ENCODE data around the gene UGP2.
"Not testable (repeated sequence)": the region's sequence is repeated elsewhere in the genome, so short reads cannot be mapped to it uniquely, and the experiment has no call there.

Gene UGP2

DNA sequence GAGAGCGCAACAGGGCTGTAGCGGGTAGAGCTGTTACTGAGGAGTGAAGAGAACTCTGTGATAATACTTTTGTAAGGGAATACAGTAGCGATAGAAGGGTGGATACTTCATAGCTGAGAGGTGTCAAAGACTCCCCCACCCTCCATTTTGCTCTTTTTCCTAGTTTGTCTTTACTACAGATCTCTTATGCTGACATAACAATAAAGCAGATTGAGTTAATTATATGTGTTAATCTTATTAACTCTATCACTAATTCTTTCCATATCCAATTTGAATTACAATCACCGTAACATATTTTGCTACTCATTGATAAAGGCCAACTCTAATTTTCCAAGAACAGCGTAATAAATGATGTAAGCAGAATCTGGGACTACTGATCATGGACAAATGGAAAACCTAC, 57.1 kb downstream of the UGP2 start:
- DNase-seq = no peak

DNA sequence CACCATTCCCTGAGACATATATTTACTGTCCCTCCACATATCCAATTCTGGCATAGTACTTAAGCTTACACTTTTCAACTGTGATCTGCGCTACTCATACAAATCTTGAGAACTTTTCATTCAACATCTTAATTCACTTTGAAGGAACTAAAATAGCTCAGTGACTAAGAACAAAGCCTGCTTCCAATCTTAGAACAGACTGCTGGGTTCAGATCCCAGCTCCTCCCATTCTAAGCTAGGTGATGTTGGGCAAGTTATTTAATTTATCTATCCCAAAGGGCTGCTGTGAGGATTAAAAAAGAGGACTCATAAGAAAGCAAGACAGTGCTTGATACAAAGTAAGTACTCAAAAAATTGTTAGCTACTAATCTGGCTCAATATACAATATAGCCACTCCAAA, 57.9 kb downstream of the UGP2 start:
- no peak for DNase-seq

DNA sequence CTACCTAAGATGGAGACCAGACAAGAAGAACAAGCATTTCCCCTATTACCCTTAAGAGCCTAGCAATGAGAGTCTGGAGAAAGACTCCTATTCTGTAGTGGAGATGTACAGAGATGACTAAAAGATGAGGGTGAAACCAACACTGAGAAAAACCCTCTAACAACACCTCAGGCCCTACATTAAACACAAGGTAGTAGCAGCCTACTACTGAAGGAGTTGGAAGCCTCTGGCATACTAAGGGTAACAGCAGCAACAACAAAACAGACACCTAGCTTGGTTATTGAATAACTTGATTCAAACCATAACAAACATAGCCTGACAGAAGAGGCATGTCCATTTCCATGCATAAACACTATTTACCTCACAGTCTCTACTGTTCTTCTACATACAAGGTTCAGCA, 60.5 kb downstream of the UGP2 start:
- no peak for DNase-seq

DNA sequence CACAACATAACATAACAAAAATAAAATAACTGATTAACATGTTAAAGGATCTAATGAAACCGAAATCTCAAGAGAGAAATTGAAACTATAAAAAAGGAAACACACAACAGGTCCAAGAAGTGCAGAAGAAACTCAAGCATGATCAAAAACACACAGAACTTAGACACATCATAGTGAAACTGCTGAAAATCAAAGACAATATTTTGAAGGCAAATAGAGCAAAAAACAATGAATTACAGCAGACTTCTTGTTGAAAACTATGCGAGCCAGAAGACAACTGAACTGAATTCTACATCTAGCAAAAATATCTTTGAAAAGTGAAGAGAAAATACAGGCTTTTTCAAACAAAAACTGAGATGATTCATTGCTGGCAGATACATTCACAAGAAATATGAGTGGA, 61.3 kb downstream of the UGP2 start:
- DNase-seq = no peak

DNA sequence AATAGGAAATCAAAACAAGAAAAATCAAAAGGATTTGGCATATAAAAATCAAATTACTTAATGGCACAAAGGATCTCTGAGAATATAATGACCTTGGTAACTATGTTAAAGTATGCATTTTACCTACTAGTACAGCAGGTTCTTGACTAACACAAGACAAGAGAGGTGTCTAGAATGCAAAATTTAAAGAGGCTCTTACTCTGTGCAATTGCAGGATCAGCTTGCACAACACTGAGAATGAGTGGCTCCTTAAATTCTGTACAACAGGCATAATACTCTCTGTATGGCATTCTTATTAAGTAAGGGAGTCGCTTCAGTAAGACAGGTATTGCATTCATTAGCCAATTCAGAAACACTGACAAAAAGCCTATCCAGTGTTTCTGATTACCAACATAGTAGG, 72.6 kb downstream of the UGP2 start:
- DNase-seq = no peak

DNA sequence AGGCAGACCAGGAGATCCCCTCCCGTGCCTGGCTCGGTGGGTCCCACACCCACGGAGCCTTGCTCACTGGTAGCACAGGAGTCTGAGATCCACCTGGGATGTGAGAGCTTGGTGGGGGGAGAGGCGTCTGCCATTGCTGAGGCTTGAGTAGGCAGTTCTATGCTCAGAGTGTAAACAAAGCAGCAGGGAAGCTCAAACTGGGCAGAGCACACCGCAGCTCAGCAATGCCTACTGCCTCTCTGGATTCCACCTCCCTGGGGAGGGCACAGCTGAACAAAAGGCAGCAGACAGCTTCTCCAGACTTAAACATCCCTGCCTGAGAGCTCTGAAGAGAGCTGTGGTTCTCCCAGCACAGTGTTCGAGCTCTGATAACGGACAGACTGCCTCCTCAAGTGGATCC, 85.1 kb downstream of the UGP2 start:
- DNase-seq = no peak

DNA sequence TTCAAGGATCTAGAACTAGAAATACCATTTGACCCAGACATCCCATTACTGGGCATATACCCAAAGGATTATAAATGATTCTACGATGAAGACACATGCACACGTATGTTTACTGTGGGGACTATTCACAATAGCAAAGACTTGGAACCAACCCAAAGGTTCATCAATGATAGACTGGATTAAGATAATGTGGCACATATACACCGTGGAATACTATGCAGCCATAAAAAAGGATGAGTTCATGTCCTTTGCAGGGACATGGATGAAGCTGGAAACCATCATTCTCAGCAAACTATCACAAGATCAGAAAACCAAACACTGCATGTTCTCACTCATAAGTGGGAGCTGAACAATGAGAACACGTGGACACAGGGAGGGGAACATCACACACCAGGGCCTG, 90.4 kb downstream of the UGP2 start:
- not testable (repeated sequence) for DNase-seq
